ENCODE data around the gene SLC23A2. TPM values are rescaled to one million over a fixed set of nuclear protein-coding genes. Genes with fewer than 3 reads are reported as not detected.

SLC23A2 gene
- polyA plus RNA-seq, 1 donor from 2014 or later: 38.3 TPM

Small RNA genes lying within 50 kb of the gene (small RNA-seq; reads per million reads assigned to genes)
- gene AL121890.1 (0 reads per million in 3 experiments), gene RF00322 (0 reads per million in 3 experiments)

Other genes starting within 250 kb of the SLC23A2 start
- gene RASSF2, start 177.9 kb downstream of the SLC23A2 start, polyA plus RNA-seq: 26.2 and 27.7 TPM in 2 replicates
- gene TMEM230, start 111.6 kb upstream of the SLC23A2 start, polyA plus RNA-seq: 78.0 and 81.6 TPM in 2 replicates
- gene PCNA, start 118.4 kb upstream of the SLC23A2 start, polyA plus RNA-seq: 149 and 165 TPM in 2 replicates
- gene CDS2, start 125.5 kb upstream of the SLC23A2 start, polyA plus RNA-seq: 66.7 and 70.8 TPM in 2 replicates

All from neural cell (in vitro differentiated cells).